DMS79 treated with DMSO at 0.1 percent for 48 hours (cell line): ENCODE measurements around the gene BMPER.

ENCODE experiments used
- DNase-seq: peaks from one replicate; lab custom pipeline; 2025; lab: John Stamatoyannopoulos, UW

The BMPER gene

GRCh38 chr7:34026481-34027190 lies 121.3 kb downstream of the BMPER start:
- DNase-seq, result no peak

GRCh38 chr7:34031156-34031555 lies 125.8 kb downstream of the BMPER start:
- no peak for DNase-seq

GRCh38 chr7:34034728-34035127 lies 129.4 kb downstream of the BMPER start:
- DNase-seq, result no peak

GRCh38 chr7:34036051-34036920 lies 130.9 kb downstream of the BMPER start:
- DNase-seq, result no peak

GRCh38 chr7:34036972-34037792 lies 131.8 kb downstream of the BMPER start:
- DNase-seq, result no peak

GRCh38 chr7:34038816-34039470 lies 133.6 kb downstream of the BMPER start:
- no peak for DNase-seq

- no peak for DNase-seq
Observed at GRCh38 chr7:34041707-34042106, 136.4 kb downstream of the BMPER start.

- no peak for DNase-seq
Observed at GRCh38 chr7:34042406-34042805, 137.1 kb downstream of the BMPER start.

- DNase-seq, result no peak
Observed at GRCh38 chr7:34043461-34044305, 138.3 kb downstream of the BMPER start.

GRCh38 chr7:34044306-34044643 lies 138.9 kb downstream of the BMPER start:
- no peak for DNase-seq

GRCh38 chr7:34044734-34045353 lies 139.5 kb downstream of the BMPER start:
- no peak for DNase-seq

GRCh38 chr7:34048445-34048844 lies 143.1 kb downstream of the BMPER start:
- no peak for DNase-seq

- DNase-seq, result no peak
Observed at GRCh38 chr7:34054075-34054474, 148.7 kb downstream of the BMPER start.

- no peak for DNase-seq
Observed at GRCh38 chr7:34057136-34057535, 151.8 kb downstream of the BMPER start.

GRCh38 chr7:34057956-34058355 lies 152.6 kb downstream of the BMPER start:
- no peak for DNase-seq

- no peak for DNase-seq
Observed at GRCh38 chr7:34058801-34059135, 153.4 kb downstream of the BMPER start.

- DNase-seq, result peak; percentile 9
Observed at GRCh38 chr7:34059136-34059828, 153.9 kb downstream of the BMPER start.

- DNase-seq, result no peak
Observed at GRCh38 chr7:34060196-34060947, 155.0 kb downstream of the BMPER start.

- DNase-seq, result no peak
Observed at GRCh38 chr7:34061149-34061548, 155.8 kb downstream of the BMPER start.
